ENCODE results near the gene DEPP1. TPM values are rescaled to one million over a fixed set of nuclear protein-coding genes. Genes with fewer than 3 reads are reported as not detected.

The DEPP1 gene
- total and polyA plus RNA-seq, 2 of the 13 experiments (the other 11 are each of a cell fraction or from before 2014, with no cell fraction given), result 14.8 to 270 TPM

DNA sequence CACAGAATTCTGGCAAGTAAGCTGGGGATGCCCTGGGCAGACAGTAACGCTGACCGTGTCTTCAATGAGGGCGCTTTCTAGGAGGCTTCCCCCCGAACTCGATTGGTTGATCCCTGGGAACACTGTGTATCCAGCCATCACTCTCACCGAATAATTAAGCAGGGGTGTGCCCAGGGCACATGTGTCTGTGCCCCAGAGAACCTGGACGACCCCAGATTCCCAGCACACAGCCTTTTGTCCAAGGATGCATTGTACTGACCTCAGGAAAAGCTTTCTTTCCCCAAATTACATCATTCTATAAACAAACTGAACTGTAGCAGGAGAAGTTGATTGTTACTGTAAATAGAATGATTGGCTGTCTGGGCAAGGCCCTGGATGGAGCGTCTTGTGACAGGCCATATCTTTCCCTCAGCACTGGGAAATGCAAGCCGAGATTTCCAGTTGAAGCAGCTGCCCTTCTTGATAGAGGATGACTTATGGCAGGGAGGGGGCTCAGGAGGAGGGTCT, 6.6 kb upstream of the DEPP1 start:
- WGBS (ENCODE audit: low lambda C conversion rate), result 85% methylated on average over 8 of the region's 9 CpGs
- FAIRE-seq (no peak), DNase-seq (ENCODE audit: low spot score) (no peak), ATAC-seq (no peak)
- no peaks in the 10 kb centered on the region for H3K9me3 ChIP-seq (ENCODE audit: low read length)
- H3K4me1 ChIP-seq (ENCODE audit: insufficient read depth, low read length), result peaks cover 63% of the 10 kb centered on the region
- intact Hi-C loops (cut with micrococcal nuclease; ENCODE audit: unreplicated experiment) (no loop called here), in situ Hi-C loops (cut with HindIII; ENCODE audit: extremely low pct_ligation_motif_present, low pct_unique_long_range_greater_than_20kb) (no loop called here)
- H3K27me3 ChIP-seq (ENCODE audit: control insufficient read depth in 1 of 2, insufficient read depth in 2 of 2, low read length in 2 of 2), result no peaks in the 10 kb centered on the region
- no peak overlapping the region for H3K4me2 ChIP-seq (ENCODE audit: low read depth, low read length)
- H4K20me1 ChIP-seq (ENCODE audit: insufficient read depth, low read length), result no peaks in the 10 kb centered on the region
- 0 out of 2 replicates have a peak overlapping the region, but pooled peaks have one; percentile 19 for H3K9ac ChIP-seq (ENCODE audit: insufficient read depth, low read depth, low read length)
- peaks cover 4% of the 10 kb centered on the region for H3K79me2 ChIP-seq (ENCODE audit: insufficient read depth, low read length)
- peak overlapping the region; percentile 15 for H3K27ac ChIP-seq (ENCODE audit: extremely low read length, insufficient read depth, low read length)
- H3K4me3 ChIP-seq (replicated peaks in 1 of 3; ENCODE audit: insufficient read depth in 1 of 3, low read depth in 2 of 3, low read length in 3 of 3), result no peak overlapping the region
- ChIA-PET CTCF (ENCODE audit: low intra/inter-chr PET ratio, low total read pairs) (no interaction called here), POLR2A (interaction anchor here (1.1 to 12.6 kb wide), 3 partner anchors 4 to 22 kb away, joined by 6 to 863 read pairs (median 863); partner anchors contain the start of gene DEPP1)
- BruUV-seq (replicated peaks), result no TSS peak
- no peak overlapping the region for H2AFZ ChIP-seq (ENCODE audit: low read length)
- H3K36me3 ChIP-seq (replicated peaks in 1 of 2; ENCODE audit: control insufficient read depth in 1 of 2, insufficient read depth in 2 of 2, low read length in 2 of 2), result peaks cover 6 to 42% of the 10 kb centered on the region in 2 experiments; a peak in 3 of 5 replicates
- TF ChIP-seq ZFP36 (IDR thresholded peaks at IDR 0.05; ENCODE audit: borderline replicate concordance, low read depth, low read length, partially characterized antibody) (no peak), ZNF83 (CRISPR knock-in tag; IDR thresholded peaks at IDR 0.05; ENCODE audit: borderline replicate concordance) (no peak), SIN3A (IDR thresholded peaks at IDR 0.05; ENCODE audit: borderline replicate concordance, low read depth, low read length) (no peak), SOX13 (IDR thresholded peaks at IDR 0.05) (no peak), SOX13 (CRISPR knock-in tag; conservative IDR thresholded peaks at IDR 0.05 in 1 of 2, IDR thresholded peaks at IDR 0.05 in 1 of 2) (peak in 1 of 2 experiments; percentile 60; a peak in 2 of 4 replicates), FOXA3 (CRISPR knock-in tag; IDR thresholded peaks at IDR 0.05) (peak; percentile 64; the same call in 1 of the 2 replicates), MAF1 (CRISPR knock-in tag; IDR thresholded peaks at IDR 0.05; ENCODE audit: borderline replicate concordance) (no peak), FOXP1 (IDR thresholded peaks at IDR 0.05) (no peak), FOXP1 (CRISPR knock-in tag; IDR thresholded peaks at IDR 0.05) (peak; percentile 22; the same call in 1 of the 2 replicates), GATAD2A (CRISPR knock-in tag; IDR thresholded peaks at IDR 0.05) (peak; percentile 54; the same call in 1 of the 2 replicates), HOXD1 (CRISPR knock-in tag; IDR thresholded peaks at IDR 0.05) (no peak), SRSF1 (optimal IDR thresholded peaks at IDR 0.05; ENCODE audit: low read depth, low read length) (no peak), NFRKB (IDR thresholded peaks at IDR 0.05) (no peak), HNRNPLL (IDR thresholded peaks at IDR 0.05; ENCODE audit: low read depth, low read length, poor library complexity, severe bottlenecking) (no peak), HOXA5 (CRISPR knock-in tag; IDR thresholded peaks at IDR 0.05) (0 out of 2 replicates have a peak, but pooled peaks have one; percentile 20), TP53 (CRISPR knock-in tag; conservative IDR thresholded peaks at IDR 0.05) (no peak), SOX6 (IDR thresholded peaks at IDR 0.05) (no peak), SOX6 (CRISPR knock-in tag; IDR thresholded peaks at IDR 0.05) (peak; percentile 73), THYN1 (CRISPR knock-in tag; IDR thresholded peaks at IDR 0.05; ENCODE audit: borderline replicate concordance, low read depth) (no peak), ATF4 (CRISPR knock-in tag; IDR thresholded peaks at IDR 0.05) (peak in 1 of 2 experiments; percentile 90; a peak in 2 of 4 replicates), SOX5 (CRISPR knock-in tag; IDR thresholded peaks at IDR 0.05; ENCODE audit: borderline replicate concordance) (peak; percentile 52; the same call in 1 of the 2 replicates)
- TF ChIP-seq, protein P1, sequence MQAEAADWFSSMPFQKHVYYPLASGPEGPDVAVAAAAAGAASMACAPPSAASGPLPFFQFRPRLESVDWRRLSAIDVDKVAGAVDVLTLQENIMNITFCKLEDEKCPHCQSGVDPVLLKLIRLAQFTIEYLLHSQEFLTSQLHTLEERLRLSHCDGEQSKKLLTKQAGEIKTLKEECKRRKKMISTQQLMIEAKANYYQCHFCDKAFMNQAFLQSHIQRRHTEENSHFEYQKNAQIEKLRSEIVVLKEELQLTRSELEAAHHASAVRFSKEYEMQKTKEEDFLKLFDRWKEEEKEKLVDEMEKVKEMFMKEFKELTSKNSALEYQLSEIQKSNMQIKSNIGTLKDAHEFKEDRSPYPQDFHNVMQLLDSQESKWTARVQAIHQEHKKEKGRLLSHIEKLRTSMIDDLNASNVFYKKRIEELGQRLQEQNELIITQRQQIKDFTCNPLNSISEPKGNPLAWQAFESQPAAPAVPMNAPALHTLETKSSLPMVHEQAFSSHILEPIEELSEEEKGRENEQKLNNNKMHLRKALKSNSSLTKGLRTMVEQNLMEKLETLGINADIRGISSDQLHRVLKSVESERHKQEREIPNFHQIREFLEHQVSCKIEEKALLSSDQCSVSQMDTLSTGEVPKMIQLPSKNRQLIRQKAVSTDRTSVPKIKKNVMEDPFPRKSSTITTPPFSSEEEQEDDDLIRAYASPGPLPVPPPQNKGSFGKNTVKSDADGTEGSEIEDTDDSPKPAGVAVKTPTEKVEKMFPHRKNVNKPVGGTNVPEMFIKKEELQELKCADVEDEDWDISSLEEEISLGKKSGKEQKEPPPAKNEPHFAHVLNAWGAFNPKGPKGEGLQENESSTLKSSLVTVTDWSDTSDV (CRISPR knock-in tag; IDR thresholded peaks at IDR 0.05), result no peak
